Measurements from ENCODE around the gene CDC42BPB.

- TF ChIP-seq, protein P1, sequence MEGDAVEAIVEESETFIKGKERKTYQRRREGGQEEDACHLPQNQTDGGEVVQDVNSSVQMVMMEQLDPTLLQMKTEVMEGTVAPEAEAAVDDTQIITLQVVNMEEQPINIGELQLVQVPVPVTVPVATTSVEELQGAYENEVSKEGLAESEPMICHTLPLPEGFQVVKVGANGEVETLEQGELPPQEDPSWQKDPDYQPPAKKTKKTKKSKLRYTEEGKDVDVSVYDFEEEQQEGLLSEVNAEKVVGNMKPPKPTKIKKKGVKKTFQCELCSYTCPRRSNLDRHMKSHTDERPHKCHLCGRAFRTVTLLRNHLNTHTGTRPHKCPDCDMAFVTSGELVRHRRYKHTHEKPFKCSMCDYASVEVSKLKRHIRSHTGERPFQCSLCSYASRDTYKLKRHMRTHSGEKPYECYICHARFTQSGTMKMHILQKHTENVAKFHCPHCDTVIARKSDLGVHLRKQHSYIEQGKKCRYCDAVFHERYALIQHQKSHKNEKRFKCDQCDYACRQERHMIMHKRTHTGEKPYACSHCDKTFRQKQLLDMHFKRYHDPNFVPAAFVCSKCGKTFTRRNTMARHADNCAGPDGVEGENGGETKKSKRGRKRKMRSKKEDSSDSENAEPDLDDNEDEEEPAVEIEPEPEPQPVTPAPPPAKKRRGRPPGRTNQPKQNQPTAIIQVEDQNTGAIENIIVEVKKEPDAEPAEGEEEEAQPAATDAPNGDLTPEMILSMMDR (IDR thresholded peaks at IDR 0.05; ENCODE audit: low read depth, low read length) = no peak
- TF ChIP-seq POLR2A (IDR thresholded peaks at IDR 0.05; ENCODE audit: extremely low read depth, insufficient read length) = no peak
Measured at GRCh38 chr14:102924632-102925588, 132.4 kb downstream of the CDC42BPB start.
